ENCODE results near the gene MBD3L2B.

MBD3L2B gene

DNA sequence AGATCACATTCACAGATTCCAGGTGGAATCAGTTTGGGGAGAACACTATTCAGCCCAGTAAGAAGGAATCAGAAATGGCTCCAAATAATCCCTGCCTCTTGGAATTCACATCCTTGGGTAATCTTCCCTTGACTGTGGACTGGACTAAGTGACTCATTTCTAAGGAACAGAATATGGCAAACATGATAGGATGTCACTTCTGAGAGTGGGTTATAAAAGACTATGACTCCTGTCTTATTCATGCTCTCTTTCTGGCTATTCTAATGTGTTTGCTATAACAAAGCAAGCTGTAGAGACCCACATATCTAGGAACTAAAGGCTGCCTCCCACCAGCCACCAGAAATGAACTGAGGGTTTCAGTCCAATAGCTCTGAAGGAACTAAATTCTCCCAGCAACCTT, 37.8 kb downstream of the MBD3L2B start:
- no peak for TF ChIP-seq ZNF19 (tag by site-specific recombination; IDR thresholded peaks at IDR 0.05; ENCODE audit: low read depth)
- TF ChIP-seq HOXC10 (CRISPR knock-in tag; IDR thresholded peaks at IDR 0.05), result no peak
- Histone ChIP-seq H3K27ac (ENCODE audit: extremely low read depth, low read depth, low read length) (no peak overlapping the region), H3K36me3 (ENCODE audit: control insufficient read depth in 2 of 2, insufficient read depth in 1 of 2, low read length in 2 of 2) (no peaks in the 10 kb centered on the region), H3K4me1 (ENCODE audit: control insufficient read depth, insufficient read depth, low read length) (no peaks in the 10 kb centered on the region), H3K4me3 (ENCODE audit: low read depth, low read length) (no peak overlapping the region), H3K9me3 (ENCODE audit: control insufficient read depth, insufficient read depth, low read depth, low read length) (no peaks in the 10 kb centered on the region)
- CTCF ChIA-PET, result interaction anchor here (0.9 kb wide), 1 partner anchor 120 kb away, joined by 3 read pairs; no protein-coding TSS in a partner anchor
- POLR2A ChIA-PET, result no interaction called here

DNA sequence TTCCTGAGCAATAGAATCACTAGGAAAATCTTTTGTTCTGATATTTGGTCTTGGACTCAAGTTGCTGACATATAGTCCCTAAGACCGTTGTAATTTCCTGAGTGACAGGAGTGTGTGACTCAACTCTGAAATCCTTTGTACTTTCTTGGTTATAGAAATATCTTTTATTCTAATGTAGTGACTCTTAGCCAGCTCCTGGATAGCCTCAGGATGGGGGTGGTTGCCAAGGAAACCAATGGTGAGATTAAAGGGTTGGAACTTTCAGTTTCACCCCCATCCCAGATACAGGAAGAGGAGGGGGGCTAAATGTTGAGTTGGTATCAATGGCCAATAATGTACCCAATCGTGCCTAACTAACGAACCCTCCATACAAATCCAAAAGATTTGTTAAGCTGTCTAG, 41.8 kb downstream of the MBD3L2B start:
- ChIA-PET POLR2A (no interaction called here), CTCF (interaction anchor here (0.5 kb wide), 1 partner anchor 116 kb away, joined by 4 read pairs; no protein-coding TSS in a partner anchor)
- H3K9me3 ChIP-seq (ENCODE audit: control insufficient read depth, insufficient read depth, low read depth, low read length), result no peaks in the 10 kb centered on the region

DNA sequence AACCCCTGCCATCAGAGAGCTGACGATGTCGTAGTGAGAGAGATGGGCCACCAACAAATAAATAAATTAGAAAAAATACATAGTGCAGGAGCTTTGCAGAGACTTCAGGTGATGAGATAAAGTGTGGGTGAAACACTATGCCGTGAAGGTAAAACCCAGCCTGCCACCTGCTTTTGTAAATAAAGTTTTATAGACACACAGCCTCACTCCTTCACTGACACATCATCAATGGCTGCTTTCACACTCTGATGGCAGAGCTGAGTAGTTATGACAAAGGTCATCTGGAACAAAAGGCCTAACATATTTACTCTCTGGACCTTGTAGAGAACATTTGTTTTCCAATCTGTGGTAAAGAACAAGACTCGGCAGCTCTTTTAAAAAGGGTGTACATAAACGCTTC, 45.0 kb downstream of the MBD3L2B start:
- Histone ChIP-seq H3K4me1 (ENCODE audit: control insufficient read depth, insufficient read depth, low read length) (no peaks in the 10 kb centered on the region), H3K36me3 (ENCODE audit: control insufficient read depth in 2 of 2, insufficient read depth in 1 of 2, low read length in 2 of 2) (no peaks in the 10 kb centered on the region), H3K27ac (ENCODE audit: extremely low read depth, low read depth, low read length) (no peak overlapping the region), H3K4me3 (ENCODE audit: low read depth, low read length) (no peak overlapping the region), H3K9me3 (ENCODE audit: control insufficient read depth, insufficient read depth, low read depth, low read length) (no peaks in the 10 kb centered on the region)
- ChIA-PET CTCF (no interaction called here), POLR2A (interaction anchor here (0.6 kb wide), 1 partner anchor 951 kb away, joined by 4 read pairs; no protein-coding TSS in a partner anchor)
- TF ChIP-seq ZNF391 (tag by site-specific recombination; IDR thresholded peaks at IDR 0.05; ENCODE audit: borderline replicate concordance, low read depth), result no peak
- no peak for TF ChIP-seq ZNF114 (tag by site-specific recombination; IDR thresholded peaks at IDR 0.05)
- TF ChIP-seq ZBTB21 (tag by site-specific recombination; IDR thresholded peaks at IDR 0.05), result no peak
- no peak for TF ChIP-seq ZNF830 (tag by site-specific recombination; IDR thresholded peaks at IDR 0.05; ENCODE audit: low read depth)
- TF ChIP-seq, protein P1, sequence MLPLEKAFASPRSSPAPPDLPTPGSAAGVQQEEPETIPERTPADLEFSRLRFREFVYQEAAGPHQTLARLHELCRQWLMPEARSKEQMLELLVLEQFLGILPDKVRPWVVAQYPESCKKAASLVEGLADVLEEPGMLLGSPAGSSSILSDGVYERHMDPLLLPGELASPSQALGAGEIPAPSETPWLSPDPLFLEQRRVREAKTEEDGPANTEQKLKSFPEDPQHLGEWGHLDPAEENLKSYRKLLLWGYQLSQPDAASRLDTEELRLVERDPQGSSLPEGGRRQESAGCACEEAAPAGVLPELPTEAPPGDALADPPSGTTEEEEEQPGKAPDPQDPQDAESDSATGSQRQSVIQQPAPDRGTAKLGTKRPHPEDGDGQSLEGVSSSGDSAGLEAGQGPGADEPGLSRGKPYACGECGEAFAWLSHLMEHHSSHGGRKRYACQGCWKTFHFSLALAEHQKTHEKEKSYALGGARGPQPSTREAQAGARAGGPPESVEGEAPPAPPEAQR (tag by site-specific recombination; IDR thresholded peaks at IDR 0.05), result no peak
- TF ChIP-seq, protein P2, sequence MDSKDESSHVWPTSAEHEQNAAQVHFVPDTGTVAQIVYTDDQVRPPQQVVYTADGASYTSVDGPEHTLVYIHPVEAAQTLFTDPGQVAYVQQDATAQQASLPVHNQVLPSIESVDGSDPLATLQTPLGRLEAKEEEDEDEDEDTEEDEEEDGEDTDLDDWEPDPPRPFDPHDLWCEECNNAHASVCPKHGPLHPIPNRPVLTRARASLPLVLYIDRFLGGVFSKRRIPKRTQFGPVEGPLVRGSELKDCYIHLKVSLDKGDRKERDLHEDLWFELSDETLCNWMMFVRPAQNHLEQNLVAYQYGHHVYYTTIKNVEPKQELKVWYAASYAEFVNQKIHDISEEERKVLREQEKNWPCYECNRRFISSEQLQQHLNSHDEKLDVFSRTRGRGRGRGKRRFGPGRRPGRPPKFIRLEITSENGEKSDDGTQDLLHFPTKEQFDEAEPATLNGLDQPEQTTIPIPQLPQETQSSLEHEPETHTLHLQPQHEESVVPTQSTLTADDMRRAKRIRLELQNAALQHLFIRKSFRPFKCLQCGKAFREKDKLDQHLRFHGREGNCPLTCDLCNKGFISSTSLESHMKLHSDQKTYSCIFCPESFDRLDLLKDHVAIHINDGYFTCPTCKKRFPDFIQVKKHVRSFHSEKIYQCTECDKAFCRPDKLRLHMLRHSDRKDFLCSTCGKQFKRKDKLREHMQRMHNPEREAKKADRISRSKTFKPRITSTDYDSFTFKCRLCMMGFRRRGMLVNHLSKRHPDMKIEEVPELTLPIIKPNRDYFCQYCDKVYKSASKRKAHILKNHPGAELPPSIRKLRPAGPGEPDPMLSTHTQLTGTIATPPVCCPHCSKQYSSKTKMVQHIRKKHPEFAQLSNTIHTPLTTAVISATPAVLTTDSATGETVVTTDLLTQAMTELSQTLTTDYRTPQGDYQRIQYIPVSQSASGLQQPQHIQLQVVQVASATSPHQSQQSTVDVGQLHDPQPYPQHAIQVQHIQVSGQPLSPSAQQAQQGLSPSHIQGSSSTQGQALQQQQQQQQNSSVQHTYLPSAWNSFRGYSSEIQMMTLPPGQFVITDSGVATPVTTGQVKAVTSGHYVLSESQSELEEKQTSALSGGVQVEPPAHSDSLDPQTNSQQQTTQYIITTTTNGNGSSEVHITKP (tag by site-specific recombination; IDR thresholded peaks at IDR 0.05), result no peak
- no peak for TF ChIP-seq ZNF549 (tag by site-specific recombination; IDR thresholded peaks at IDR 0.05)
- no peak for TF ChIP-seq HOXC10 (CRISPR knock-in tag; IDR thresholded peaks at IDR 0.05)
- TF ChIP-seq, protein P3, sequence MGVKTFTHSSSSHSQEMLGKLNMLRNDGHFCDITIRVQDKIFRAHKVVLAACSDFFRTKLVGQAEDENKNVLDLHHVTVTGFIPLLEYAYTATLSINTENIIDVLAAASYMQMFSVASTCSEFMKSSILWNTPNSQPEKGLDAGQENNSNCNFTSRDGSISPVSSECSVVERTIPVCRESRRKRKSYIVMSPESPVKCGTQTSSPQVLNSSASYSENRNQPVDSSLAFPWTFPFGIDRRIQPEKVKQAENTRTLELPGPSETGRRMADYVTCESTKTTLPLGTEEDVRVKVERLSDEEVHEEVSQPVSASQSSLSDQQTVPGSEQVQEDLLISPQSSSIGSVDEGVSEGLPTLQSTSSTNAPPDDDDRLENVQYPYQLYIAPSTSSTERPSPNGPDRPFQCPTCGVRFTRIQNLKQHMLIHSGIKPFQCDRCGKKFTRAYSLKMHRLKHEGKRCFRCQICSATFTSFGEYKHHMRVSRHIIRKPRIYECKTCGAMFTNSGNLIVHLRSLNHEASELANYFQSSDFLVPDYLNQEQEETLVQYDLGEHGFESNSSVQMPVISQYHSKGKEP (tag by site-specific recombination; IDR thresholded peaks at IDR 0.05), result no peak
- TF ChIP-seq KLF9 (tag by site-specific recombination; IDR thresholded peaks at IDR 0.05; ENCODE audit: low read depth), result no peak
- no peak for TF ChIP-seq ZNF473 (tag by site-specific recombination; IDR thresholded peaks at IDR 0.05)
- TF ChIP-seq, protein P4, sequence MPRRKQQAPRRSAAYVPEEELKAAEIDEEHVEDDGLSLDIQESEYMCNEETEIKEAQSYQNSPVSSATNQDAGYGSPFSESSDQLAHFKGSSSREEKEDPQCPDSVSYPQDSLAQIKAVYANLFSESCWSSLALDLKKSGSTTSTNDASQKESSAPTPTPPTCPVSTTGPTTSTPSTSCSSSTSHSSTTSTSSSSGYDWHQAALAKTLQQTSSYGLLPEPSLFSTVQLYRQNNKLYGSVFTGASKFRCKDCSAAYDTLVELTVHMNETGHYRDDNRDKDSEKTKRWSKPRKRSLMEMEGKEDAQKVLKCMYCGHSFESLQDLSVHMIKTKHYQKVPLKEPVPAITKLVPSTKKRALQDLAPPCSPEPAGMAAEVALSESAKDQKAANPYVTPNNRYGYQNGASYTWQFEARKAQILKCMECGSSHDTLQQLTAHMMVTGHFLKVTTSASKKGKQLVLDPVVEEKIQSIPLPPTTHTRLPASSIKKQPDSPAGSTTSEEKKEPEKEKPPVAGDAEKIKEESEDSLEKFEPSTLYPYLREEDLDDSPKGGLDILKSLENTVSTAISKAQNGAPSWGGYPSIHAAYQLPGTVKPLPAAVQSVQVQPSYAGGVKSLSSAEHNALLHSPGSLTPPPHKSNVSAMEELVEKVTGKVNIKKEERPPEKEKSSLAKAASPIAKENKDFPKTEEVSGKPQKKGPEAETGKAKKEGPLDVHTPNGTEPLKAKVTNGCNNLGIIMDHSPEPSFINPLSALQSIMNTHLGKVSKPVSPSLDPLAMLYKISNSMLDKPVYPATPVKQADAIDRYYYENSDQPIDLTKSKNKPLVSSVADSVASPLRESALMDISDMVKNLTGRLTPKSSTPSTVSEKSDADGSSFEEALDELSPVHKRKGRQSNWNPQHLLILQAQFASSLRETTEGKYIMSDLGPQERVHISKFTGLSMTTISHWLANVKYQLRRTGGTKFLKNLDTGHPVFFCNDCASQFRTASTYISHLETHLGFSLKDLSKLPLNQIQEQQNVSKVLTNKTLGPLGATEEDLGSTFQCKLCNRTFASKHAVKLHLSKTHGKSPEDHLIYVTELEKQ (tag by site-specific recombination; IDR thresholded peaks at IDR 0.05; ENCODE audit: borderline replicate concordance), result no peak
- TF ChIP-seq, protein P5, sequence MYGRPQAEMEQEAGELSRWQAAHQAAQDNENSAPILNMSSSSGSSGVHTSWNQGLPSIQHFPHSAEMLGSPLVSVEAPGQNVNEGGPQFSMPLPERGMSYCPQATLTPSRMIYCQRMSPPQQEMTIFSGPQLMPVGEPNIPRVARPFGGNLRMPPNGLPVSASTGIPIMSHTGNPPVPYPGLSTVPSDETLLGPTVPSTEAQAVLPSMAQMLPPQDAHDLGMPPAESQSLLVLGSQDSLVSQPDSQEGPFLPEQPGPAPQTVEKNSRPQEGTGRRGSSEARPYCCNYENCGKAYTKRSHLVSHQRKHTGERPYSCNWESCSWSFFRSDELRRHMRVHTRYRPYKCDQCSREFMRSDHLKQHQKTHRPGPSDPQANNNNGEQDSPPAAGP (tag by site-specific recombination; IDR thresholded peaks at IDR 0.05), result no peak

More for the DNA sequence above, 41.8 kb downstream of the MBD3L2B start:
- H3K4me3 ChIP-seq (ENCODE audit: low read depth, low read length), result no peak overlapping the region
- H3K36me3 ChIP-seq (ENCODE audit: control insufficient read depth in 2 of 2, insufficient read depth in 1 of 2, low read length in 2 of 2), result no peaks in the 10 kb centered on the region
- TF ChIP-seq FEZF1 (tag by site-specific recombination; IDR thresholded peaks at IDR 0.05) (no peak), ZNF48 (tag by site-specific recombination; IDR thresholded peaks at IDR 0.05) (no peak), ZNF202 (tag by site-specific recombination; IDR thresholded peaks at IDR 0.05; ENCODE audit: borderline replicate concordance) (no peak), MEIS1 (CRISPR knock-in tag; IDR thresholded peaks at IDR 0.05; ENCODE audit: borderline replicate concordance) (no peak), ZNF701 (tag by site-specific recombination; IDR thresholded peaks at IDR 0.05) (no peak), ZNF16 (tag by site-specific recombination; IDR thresholded peaks at IDR 0.05; ENCODE audit: low read depth) (no peak), ZNF19 (tag by site-specific recombination; IDR thresholded peaks at IDR 0.05; ENCODE audit: low read depth) (no peak), ZNF433 (tag by site-specific recombination; IDR thresholded peaks at IDR 0.05; ENCODE audit: low read depth) (no peak)
- TF ChIP-seq, protein P6, sequence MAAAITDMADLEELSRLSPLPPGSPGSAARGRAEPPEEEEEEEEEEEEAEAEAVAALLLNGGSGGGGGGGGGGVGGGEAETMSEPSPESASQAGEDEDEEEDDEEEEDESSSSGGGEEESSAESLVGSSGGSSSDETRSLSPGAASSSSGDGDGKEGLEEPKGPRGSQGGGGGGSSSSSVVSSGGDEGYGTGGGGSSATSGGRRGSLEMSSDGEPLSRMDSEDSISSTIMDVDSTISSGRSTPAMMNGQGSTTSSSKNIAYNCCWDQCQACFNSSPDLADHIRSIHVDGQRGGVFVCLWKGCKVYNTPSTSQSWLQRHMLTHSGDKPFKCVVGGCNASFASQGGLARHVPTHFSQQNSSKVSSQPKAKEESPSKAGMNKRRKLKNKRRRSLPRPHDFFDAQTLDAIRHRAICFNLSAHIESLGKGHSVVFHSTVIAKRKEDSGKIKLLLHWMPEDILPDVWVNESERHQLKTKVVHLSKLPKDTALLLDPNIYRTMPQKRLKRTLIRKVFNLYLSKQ (tag by site-specific recombination; IDR thresholded peaks at IDR 0.05; ENCODE audit: borderline replicate concordance), result no peak
- no peaks in the 10 kb centered on the region for H3K4me1 ChIP-seq (ENCODE audit: control insufficient read depth, insufficient read depth, low read length)
- H3K27ac ChIP-seq (ENCODE audit: extremely low read depth, low read depth, low read length), result no peak overlapping the region

All from HEK293 (cell line).